HL-60 (cell line): ENCODE results near the gene KIDINS220.

Experiments
- DNase-seq, 2 experiments: peaks; one replicate each; pipeline ENCODE4 v3.0.0-alpha.2; 2010 to 2020; ENCODE audit warnings: low read depth in 1 of 2, low spot score in 1 of 2
- H3K27ac ChIP-seq: fragments of 250-450 bp; sonication (Bioruptor Pico); replicated peaks from 2 replicates; pipeline ENCODE4 v1.5.1; 2020; ENCODE audit warnings: mild to moderate bottlenecking, moderate library complexity
- H3K27me3 ChIP-seq: fragments of 250-450 bp; sonication (Bioruptor Pico); 2 replicates; pipeline ENCODE4 v1.5.1; 2021; ENCODE audit warnings: mild to moderate bottlenecking, moderate library complexity; ENCODE audit not compliant: insufficient read depth, poor library complexity, severe bottlenecking
- H3K4me3 ChIP-seq: replicated peaks from 2 replicates; pipeline ENCODE4 v1.5.1; 2011; ENCODE audit warnings: mild to moderate bottlenecking, control low read depth, low read length; ENCODE audit not compliant: insufficient read depth
- GABPA ChIP-seq: IDR thresholded peaks from 2 replicates; pipeline ENCODE4 v1.6.1; 2012; ENCODE audit warnings: low read depth
- POLR2AphosphoS5 ChIP-seq: IDR thresholded peaks from 2 replicates; pipeline ENCODE4 v1.6.1; 2012; ENCODE audit warnings: low read depth
- SPI1 ChIP-seq: IDR thresholded peaks from 2 replicates; pipeline ENCODE4 v1.6.1; 2012; ENCODE audit warnings: low read depth, mild to moderate bottlenecking, borderline replicate concordance
- TF ChIP-seq, protein P1 (sequence below): IDR thresholded peaks from 2 replicates; pipeline ENCODE4 v1.6.1; 2012; ENCODE audit warnings: low read depth; ENCODE audit not compliant: insufficient replicate concordance
- TF ChIP-seq, protein P2 (sequence below): IDR thresholded peaks from one replicate; pipeline ENCODE4 v1.5.1; 2011; ENCODE audit warnings: low read length, control low read depth, inconsistent platforms; ENCODE audit not compliant: insufficient read depth

The KIDINS220 gene

GRCh38 chr2:8750221-8750620 is 87.2 kb downstream of the KIDINS220 start:
- TF ChIP-seq POLR2AphosphoS5 = no peak
- TF ChIP-seq, protein P1, sequence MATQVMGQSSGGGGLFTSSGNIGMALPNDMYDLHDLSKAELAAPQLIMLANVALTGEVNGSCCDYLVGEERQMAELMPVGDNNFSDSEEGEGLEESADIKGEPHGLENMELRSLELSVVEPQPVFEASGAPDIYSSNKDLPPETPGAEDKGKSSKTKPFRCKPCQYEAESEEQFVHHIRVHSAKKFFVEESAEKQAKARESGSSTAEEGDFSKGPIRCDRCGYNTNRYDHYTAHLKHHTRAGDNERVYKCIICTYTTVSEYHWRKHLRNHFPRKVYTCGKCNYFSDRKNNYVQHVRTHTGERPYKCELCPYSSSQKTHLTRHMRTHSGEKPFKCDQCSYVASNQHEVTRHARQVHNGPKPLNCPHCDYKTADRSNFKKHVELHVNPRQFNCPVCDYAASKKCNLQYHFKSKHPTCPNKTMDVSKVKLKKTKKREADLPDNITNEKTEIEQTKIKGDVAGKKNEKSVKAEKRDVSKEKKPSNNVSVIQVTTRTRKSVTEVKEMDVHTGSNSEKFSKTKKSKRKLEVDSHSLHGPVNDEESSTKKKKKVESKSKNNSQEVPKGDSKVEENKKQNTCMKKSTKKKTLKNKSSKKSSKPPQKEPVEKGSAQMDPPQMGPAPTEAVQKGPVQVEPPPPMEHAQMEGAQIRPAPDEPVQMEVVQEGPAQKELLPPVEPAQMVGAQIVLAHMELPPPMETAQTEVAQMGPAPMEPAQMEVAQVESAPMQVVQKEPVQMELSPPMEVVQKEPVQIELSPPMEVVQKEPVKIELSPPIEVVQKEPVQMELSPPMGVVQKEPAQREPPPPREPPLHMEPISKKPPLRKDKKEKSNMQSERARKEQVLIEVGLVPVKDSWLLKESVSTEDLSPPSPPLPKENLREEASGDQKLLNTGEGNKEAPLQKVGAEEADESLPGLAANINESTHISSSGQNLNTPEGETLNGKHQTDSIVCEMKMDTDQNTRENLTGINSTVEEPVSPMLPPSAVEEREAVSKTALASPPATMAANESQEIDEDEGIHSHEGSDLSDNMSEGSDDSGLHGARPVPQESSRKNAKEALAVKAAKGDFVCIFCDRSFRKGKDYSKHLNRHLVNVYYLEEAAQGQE = no peak
- TF ChIP-seq GABPA = no peak
- TF ChIP-seq, protein P2, sequence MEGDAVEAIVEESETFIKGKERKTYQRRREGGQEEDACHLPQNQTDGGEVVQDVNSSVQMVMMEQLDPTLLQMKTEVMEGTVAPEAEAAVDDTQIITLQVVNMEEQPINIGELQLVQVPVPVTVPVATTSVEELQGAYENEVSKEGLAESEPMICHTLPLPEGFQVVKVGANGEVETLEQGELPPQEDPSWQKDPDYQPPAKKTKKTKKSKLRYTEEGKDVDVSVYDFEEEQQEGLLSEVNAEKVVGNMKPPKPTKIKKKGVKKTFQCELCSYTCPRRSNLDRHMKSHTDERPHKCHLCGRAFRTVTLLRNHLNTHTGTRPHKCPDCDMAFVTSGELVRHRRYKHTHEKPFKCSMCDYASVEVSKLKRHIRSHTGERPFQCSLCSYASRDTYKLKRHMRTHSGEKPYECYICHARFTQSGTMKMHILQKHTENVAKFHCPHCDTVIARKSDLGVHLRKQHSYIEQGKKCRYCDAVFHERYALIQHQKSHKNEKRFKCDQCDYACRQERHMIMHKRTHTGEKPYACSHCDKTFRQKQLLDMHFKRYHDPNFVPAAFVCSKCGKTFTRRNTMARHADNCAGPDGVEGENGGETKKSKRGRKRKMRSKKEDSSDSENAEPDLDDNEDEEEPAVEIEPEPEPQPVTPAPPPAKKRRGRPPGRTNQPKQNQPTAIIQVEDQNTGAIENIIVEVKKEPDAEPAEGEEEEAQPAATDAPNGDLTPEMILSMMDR = no peak
- no peak for TF ChIP-seq SPI1
- H3K4me3 ChIP-seq = no peak overlapping the region
- no peaks in the 10 kb centered on the region for H3K27me3 ChIP-seq
- DNase-seq = no peak
- no peak overlapping the region for H3K27ac ChIP-seq

GRCh38 chr2:8743261-8743660 is 94.2 kb downstream of the KIDINS220 start:
- Histone ChIP-seq H3K4me3 (no peak overlapping the region), H3K27ac (no peak overlapping the region), H3K27me3 (no peaks in the 10 kb centered on the region)
- DNase-seq = no peak
- no peak for TF ChIP-seq GABPA
- no peak for TF ChIP-seq SPI1
- TF ChIP-seq POLR2AphosphoS5 = no peak
- TF ChIP-seq, protein P1 = no peak
- TF ChIP-seq, protein P2 = no peak

DNA sequence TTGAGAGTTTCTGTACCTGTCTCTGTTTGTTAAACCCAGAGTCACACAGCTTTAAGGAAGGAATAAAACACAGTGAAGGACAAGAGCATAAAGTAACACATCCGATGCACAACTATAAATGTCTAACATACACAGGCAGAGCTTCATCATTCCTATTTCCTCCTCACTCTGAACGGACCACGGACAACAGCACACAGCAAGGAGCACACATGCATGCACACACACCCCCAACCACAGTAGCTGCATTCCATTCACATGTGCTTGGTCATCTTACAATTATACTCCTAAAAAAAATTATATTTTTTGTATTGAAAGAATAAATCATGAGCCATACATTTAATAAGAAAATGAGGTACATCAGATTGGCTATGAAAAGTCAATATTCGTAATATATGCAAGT is 97.3 kb downstream of the KIDINS220 start:
- Histone ChIP-seq H3K27ac (no peak overlapping the region), H3K4me3 (no peak overlapping the region), H3K27me3 (no peaks in the 10 kb centered on the region)
- TF ChIP-seq, protein P2 = no peak
- no peak for TF ChIP-seq POLR2AphosphoS5
- TF ChIP-seq, protein P1 = no peak
- TF ChIP-seq GABPA = no peak
- TF ChIP-seq SPI1 = no peak
- no peak for DNase-seq
